PC-9 (cell line): Measurements from ENCODE around the gene KISS1. TPM values are rescaled to one million over a fixed set of nuclear protein-coding genes. Genes with fewer than 3 reads are reported as not detected.
A peak's percentile ranks its signal among the peaks of the same experiment; 100 is the strongest.

Experiments
- BruUV-seq: library from RNA; stranded (reverse); fragments of 400-500 nt; replicated peaks from 2 replicates; lab custom pipeline; 2021; lab: Mats Ljungman, UMichigan
- CTCF ChIA-PET: fragments of 300-600 bp; sonication (Branson Sonifier 250); formaldehyde crosslinking; loops from one replicate; lab custom pipeline; 2022; ENCODE audit warnings: antibody characterized with exemption; lab: Charles Lee
- POLR2A ChIA-PET: fragments of 300-600 bp; sonication (Branson Sonifier 250); formaldehyde crosslinking; loops from one replicate; lab custom pipeline; 2022; ENCODE audit warnings: antibody characterized with exemption; ENCODE audit not compliant: unreplicated experiment; lab: Charles Lee
- DNase-seq, 2 experiments: peaks; one replicate each; pipeline versions ENCODE4 v3.0.0 to v3.0.0-alpha.2; 2015 to 2022; ENCODE audit warnings: mixed read lengths in 1 of 2
- H2AFZ ChIP-seq: fragments of 200-600 bp; sonication (generic); 2 replicates; pipeline ENCODE4 v1.8.1; 2017; ENCODE audit warnings: antibody characterized with exemption
- H3F3A ChIP-seq: fragments of 200-600 bp; sonication (generic); 2 replicates; pipeline ENCODE4 v1.8.1; 2017; ENCODE audit warnings: antibody characterized with exemption, mild to moderate bottlenecking, low read depth; ENCODE audit not compliant: insufficient read depth
- H3K27ac ChIP-seq: fragments of 200-600 bp; sonication (generic); 2 replicates; pipeline ENCODE4 v1.6.1; 2016; ENCODE audit warnings: mixed run types
- H3K27me3 ChIP-seq: fragments of 200-600 bp; sonication (generic); 2 replicates; pipeline ENCODE4 v1.6.1; 2016; ENCODE audit warnings: low read depth, mixed run types; ENCODE audit not compliant: insufficient read depth
- H3K36me3 ChIP-seq: fragments of 200-600 bp; sonication (generic); 2 replicates; pipeline ENCODE4 v1.6.1; 2016; ENCODE audit warnings: low read depth, mixed run types
- H3K4me1 ChIP-seq: fragments of 200-600 bp; sonication (generic); replicated peaks from 2 replicates; pipeline ENCODE4 v1.6.1; 2016; ENCODE audit warnings: mixed run types; ENCODE audit not compliant: insufficient read depth
- H3K4me2 ChIP-seq: fragments of 200-600 bp; sonication (generic); 2 replicates; pipeline ENCODE4 v1.6.1; 2017; ENCODE audit warnings: mixed run types
- H3K4me3 ChIP-seq: fragments of 200-600 bp; sonication (generic); 2 replicates; pipeline ENCODE4 v1.6.1; 2016; ENCODE audit warnings: mixed run types
- H3K79me2 ChIP-seq: fragments of 200-600 bp; sonication (generic); 2 replicates; pipeline ENCODE4 v1.6.1; 2017; ENCODE audit warnings: low read depth, mixed run types
- H3K9me2 ChIP-seq: fragments of 200-600 bp; sonication (generic); 2 replicates; pipeline ENCODE4 v1.8.1; 2017; ENCODE audit warnings: mild to moderate bottlenecking; ENCODE audit not compliant: insufficient read depth
- H3K9me3 ChIP-seq: fragments of 200-600 bp; sonication (generic); 2 replicates; pipeline ENCODE4 v1.8.1; 2016; ENCODE audit warnings: low read depth; ENCODE audit not compliant: insufficient read depth
- H4K20me1 ChIP-seq: fragments of 200-600 bp; sonication (generic); 2 replicates; pipeline ENCODE4 v1.8.1; 2017; ENCODE audit not compliant: insufficient read depth
- CTCF ChIP-seq: fragments of 200-600 bp; sonication (generic); conservative IDR thresholded peaks from 2 replicates; pipeline ENCODE4 v1.6.1; 2017; ENCODE audit warnings: mixed run types, antibody characterized with exemption, mild to moderate bottlenecking, moderate library complexity
- EZH2 ChIP-seq: fragments of 200-600 bp; sonication (generic); IDR thresholded peaks from 2 replicates; pipeline ENCODE4 v1.8.0; 2017; ENCODE audit warnings: antibody characterized with exemption, low read depth
- intact Hi-C: fragments of 100-400 bp; cut with micrococcal nuclease; formaldehyde crosslinking; loops from one replicate; pipeline ENCODE4 v1.10.0; 2022; ENCODE audit not compliant: unreplicated experiment
- total RNA-seq: library from RNA; stranded (reverse); gene quantifications from 2 replicates; pipeline ENCODE4 v1.2.3, GENCODE V29; 2021

Gene KISS1
- total RNA-seq, 1 experiment from 2014 or later: 5.2 TPM

- H3K9me2 ChIP-seq: no peaks in the 10 kb centered on the region
- peaks cover 10% of the 10 kb centered on the region for H3K36me3 ChIP-seq
- no peak overlapping the region for H3K27ac ChIP-seq
- ChIA-PET POLR2A (no interaction called here), CTCF (no interaction called here)
- H3K27me3 ChIP-seq: no peaks in the 10 kb centered on the region
- H3K9me3 ChIP-seq: no peaks in the 10 kb centered on the region; the same call in 1 of the 2 replicates
- no peak overlapping the region for H2AFZ ChIP-seq
- no peaks in the 10 kb centered on the region for H4K20me1 ChIP-seq
- peaks cover 43% of the 10 kb centered on the region for H3K79me2 ChIP-seq
- H3F3A ChIP-seq: peaks cover 25% of the 10 kb centered on the region; the same call in 1 of the 2 replicates
- no TSS peak for BruUV-seq
- H3K4me3 ChIP-seq: no peak overlapping the region
- H3K4me1 ChIP-seq: peaks cover 51% of the 10 kb centered on the region
- intact Hi-C loops: no loop called here
- TF ChIP-seq EZH2 (no peak), CTCF (no peak)
- DNase-seq: no peak
- H3K4me2 ChIP-seq: 0 out of 2 replicates have a peak overlapping the region, but pooled peaks have one; percentile 13
These were observed 16.2 kb downstream of the KISS1 start for GRCh38 chr1:204180133-204180532.

GRCh38 chr1:204178487-204179281, 17.6 kb downstream of the KISS1 start:
- ChIA-PET POLR2A (interaction anchor here (0.7 kb wide), 1 partner anchor 19 kb away, joined by 3 read pairs; no protein-coding TSS in a partner anchor), CTCF (no interaction called here)
- peaks cover 10% of the 10 kb centered on the region for H3K36me3 ChIP-seq
- H2AFZ ChIP-seq: no peak overlapping the region
- no TSS peak for BruUV-seq
- no peak for TF ChIP-seq EZH2
- no peak for TF ChIP-seq CTCF
- H3K9me2 ChIP-seq: no peaks in the 10 kb centered on the region
- H3K79me2 ChIP-seq: peaks cover 50% of the 10 kb centered on the region
- DNase-seq: no peak
- no peak overlapping the region for H3K27ac ChIP-seq
- intact Hi-C loops: no loop called here
- peak overlapping the region; percentile 97 for H3K4me2 ChIP-seq
- no peak overlapping the region for H3K4me3 ChIP-seq
- H3F3A ChIP-seq: peaks cover 12% of the 10 kb centered on the region; the same call in 1 of the 2 replicates
- no peaks in the 10 kb centered on the region; the same call in 1 of the 2 replicates for H3K9me3 ChIP-seq
- H4K20me1 ChIP-seq: no peaks in the 10 kb centered on the region
- no peaks in the 10 kb centered on the region for H3K27me3 ChIP-seq
- H3K4me1 ChIP-seq: peaks cover 63% of the 10 kb centered on the region

- no peak overlapping the region for H2AFZ ChIP-seq
- H3K27me3 ChIP-seq: no peaks in the 10 kb centered on the region
- TF ChIP-seq EZH2 (no peak), CTCF (no peak)
- ChIA-PET CTCF (interaction anchor here (1.2 kb wide), 1 partner anchor 8 kb away, joined by 3 read pairs; no protein-coding TSS in a partner anchor), POLR2A (no interaction called here)
- H3K4me1 ChIP-seq: peaks cover 79% of the 10 kb centered on the region
- no peak overlapping the region for H3K27ac ChIP-seq
- no peaks in the 10 kb centered on the region for H4K20me1 ChIP-seq
- peaks cover 53% of the 10 kb centered on the region for H3K79me2 ChIP-seq
- H3F3A ChIP-seq: peaks cover 11% of the 10 kb centered on the region; the same call in 1 of the 2 replicates
- H3K4me2 ChIP-seq: peak overlapping the region; percentile 97
- no TSS peak for BruUV-seq
- intact Hi-C loops: no loop called here
- no peaks in the 10 kb centered on the region for H3K9me2 ChIP-seq
- peak overlapping the region; percentile 82 for H3K4me3 ChIP-seq
- no peak for DNase-seq
- H3K36me3 ChIP-seq: peaks cover 10% of the 10 kb centered on the region
- no peaks in the 10 kb centered on the region; the same call in 1 of the 2 replicates for H3K9me3 ChIP-seq
These were observed 19.2 kb downstream of the KISS1 start for GRCh38 chr1:204177133-204177532.
